Inflammatory macrophage treated with lipopolysaccharide for 4 hours (primary cell): ENCODE measurements around the gene RAB44.

Experiments
- DNase-seq: peaks from one replicate; pipeline ENCODE4 v3.0.0-alpha.2; 2020

The RAB44 gene

DNA sequence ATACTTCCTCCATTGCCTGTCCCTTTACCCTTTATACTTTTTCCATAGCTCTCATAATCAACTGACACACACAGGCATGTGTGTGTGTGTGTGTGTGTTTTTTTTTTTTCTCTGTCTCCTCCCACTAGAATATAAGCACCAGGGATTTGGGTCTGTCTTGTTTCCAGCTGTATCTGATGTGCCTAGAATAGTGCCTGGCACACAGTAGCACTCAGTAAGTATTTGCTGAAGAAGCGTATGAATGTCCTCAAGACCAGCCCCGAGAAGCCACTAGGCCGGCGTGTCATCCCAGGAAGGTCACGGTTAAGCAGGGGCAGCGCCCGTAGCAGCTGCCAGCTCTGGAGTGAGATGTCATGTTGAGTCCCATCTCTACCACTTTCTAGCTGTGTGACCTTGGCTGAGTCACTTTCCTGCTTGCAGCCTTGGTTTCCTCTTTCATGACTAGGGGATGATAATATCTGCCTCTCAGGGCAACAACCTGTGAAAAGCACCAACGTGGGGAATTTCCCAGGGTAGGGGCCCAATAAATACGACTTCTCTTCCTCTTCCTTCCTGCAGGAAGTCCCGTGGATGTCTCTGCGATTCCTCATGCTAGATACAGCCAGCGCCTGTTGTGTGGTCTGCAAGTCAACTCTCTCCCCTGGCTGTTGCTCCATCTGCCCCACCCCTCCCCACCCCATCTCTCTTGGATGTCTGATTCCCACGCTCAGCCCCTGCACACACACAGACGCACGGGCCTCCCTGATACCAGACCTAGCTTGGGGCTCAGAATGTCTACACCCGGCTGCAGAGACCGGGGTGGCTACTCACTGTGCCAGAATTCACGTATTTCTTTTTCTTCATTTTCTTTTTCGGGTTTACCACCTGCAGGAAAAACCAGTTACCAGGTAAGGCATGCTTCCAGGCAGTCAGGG is 58.1 kb downstream of the RAB44 start:
- DNase-seq: peak; percentile 97

DNA sequence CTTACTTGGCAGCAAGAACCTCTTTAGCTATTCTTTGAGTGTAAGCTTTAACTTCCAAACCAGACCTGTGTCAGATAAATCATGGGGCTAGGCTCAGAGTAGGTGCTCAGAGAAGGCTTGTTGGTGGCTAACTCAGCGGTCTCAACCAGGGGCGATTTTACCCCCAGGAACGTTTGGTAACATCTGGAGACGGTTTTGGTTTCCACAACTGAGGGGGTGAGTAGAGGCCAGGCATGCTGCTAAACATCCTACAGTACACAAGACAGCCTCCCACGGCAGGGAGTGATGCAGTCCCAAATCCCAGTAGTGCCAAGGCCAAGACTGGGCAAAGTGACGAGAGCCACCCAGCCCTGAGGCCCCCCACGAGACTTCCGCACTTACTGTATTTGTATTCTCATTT is 59.2 kb downstream of the RAB44 start:
- DNase-seq: peak; percentile 57

DNA sequence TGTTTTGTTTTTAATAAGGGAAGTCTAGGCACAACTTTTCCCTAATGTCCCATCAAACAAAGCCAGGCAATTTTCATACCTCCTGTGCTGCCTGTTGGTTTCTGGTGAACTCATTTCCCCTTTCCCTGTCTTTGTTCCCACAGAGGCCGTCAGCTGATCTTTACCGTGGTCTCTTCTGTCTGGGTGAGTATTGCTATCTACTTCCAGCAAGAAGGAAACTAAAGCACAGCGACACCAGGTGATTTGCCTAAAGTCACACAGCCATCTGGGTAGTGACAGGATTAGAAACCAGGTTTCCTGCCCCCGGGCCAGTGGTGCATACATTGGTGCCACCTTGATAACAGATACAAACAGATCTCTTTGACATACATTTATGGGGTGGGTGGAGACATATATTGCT is 59.6 kb downstream of the RAB44 start:
- DNase-seq: peak; percentile 74

DNA sequence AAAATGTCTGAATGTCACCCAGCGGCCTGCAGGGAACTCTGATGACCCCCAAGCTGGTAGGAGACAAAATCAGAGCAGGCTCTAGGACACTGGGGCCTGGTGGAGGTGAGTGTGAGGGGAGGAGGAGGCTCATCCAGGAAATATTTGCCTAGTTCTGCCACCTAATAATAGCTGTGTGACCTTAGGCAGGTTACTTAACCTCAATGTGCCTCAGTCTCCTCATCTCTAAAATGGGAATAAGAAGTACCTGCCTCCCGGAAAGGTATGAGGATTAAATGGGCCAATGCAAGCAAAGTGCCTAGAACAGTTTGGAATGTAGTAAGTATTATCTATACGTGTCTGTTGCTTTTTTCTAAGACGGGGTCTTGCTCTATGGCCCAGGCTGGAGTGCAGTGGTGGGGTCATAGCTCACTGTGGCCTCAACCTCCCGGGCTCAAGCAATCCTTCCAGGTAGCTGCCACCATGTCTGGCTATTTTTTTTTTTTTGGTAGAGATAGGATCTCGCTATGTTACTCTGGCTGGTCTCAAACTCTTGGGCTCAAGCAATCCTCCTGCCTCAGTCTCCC is 60.4 kb downstream of the RAB44 start:
- DNase-seq: no peak

DNA sequence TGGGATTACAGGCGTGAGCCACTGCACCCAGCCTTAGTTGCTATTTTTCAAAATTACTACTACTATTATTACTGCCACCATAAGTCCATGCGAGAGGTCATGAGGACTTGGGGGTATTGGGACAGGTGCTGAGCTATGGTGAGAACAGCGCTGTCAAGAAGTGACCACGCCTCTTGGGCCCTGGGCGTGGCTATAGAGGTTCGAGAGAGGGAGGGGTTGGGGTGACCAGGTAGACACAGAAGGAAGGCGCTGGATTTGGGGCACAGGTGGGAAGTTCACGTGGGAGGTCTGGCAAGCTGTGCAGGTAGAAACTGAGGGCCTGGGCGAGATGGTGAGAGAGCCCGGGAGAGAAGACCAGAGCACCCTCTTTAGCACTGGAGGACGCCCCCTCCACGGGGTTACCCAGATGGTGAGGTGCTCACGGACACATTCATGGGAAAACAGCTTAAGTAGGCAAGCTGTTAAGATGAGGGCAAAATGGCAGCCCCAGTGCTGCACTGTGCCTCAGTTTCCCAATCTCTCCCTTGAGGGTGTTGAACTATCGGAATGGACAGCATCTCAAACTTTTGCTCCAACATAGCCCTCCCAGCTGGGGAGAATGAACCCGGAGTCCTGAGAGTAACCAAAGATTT is 61.0 kb downstream of the RAB44 start:
- DNase-seq: no peak

DNA sequence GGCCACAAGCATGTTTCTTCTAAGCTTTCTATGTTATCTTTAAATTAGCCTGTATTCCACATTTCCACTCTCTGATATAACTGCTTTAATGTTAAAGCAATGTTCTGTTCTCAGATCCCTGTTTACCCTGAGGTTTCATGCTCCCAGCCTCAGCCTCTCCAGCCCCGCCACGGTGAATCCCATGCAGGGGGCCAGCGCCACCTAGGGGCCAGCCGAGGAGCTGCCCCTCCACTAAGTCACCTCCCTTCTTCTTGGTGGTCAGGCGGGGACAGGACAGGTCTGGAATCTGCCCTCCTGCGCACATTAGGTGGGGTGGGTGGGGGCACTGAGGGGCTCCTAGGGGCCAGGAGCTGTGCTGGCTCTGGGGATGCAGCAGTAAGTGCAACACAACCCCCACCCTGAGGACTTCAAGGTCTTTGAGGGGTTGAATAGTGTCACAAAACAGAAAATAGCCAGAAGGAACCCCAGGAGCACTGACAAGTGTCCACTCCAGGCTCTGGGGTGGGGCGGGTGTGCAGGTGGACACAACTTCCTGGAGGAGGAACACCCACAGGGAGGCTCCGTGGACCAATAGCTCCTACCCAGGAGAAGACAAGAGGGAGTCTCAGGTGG is 61.6 kb downstream of the RAB44 start:
- DNase-seq: peak; percentile 76

DNA sequence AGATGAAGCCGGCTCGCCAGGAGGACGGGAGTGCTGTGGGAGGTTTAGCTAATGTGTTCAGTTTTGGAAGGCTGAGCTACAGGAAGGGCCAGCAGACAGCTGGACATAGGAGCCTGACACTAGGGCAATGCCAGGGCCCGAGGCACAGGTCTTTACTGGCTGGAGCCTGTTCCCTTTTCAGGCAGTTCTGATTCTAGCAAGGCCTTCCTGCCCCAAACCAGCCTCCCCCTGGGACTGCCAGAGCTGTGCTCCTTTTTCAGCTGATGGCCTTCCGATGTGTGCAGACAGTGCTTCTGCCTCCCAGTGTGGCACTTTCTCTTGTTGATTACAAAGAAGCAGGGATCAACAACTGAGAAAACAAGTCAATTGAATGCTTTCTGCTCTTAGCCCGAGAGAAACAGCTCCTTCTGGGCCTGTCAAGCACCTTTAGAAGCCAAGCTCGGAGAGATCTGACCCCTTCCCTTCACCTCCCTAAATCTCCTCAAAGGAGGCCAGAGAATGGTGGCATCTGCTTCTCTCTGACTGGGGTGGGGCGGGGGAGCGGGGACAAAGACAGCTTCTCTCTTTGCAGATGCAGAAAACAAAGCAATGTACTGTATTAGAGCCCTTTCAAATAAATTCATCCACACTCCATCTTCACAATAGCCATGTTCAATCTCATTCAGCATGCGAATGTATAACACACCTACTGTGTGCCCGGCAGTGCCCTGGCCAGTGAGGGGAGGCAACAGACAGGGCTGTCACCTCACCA is 63.2 kb downstream of the RAB44 start:
- no peak for DNase-seq

DNA sequence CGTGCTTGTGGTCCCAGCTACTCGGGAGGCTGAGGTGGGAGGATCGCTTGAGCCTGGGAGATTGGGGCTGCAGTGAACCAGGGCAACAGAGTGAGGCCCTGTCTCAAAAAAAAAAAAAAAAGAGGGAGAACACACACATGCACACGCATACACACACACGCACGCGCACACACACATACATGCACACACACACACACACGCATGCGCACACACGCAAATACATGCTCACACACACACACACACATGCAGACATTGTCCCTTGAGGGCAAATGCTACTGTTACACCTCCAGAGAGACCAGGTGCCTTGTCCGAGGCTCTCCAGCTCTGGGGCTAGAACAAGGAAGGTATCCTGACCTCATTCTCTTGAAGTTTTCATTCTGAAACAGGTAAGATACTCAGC is 64.5 kb downstream of the RAB44 start:
- no peak for DNase-seq

DNA sequence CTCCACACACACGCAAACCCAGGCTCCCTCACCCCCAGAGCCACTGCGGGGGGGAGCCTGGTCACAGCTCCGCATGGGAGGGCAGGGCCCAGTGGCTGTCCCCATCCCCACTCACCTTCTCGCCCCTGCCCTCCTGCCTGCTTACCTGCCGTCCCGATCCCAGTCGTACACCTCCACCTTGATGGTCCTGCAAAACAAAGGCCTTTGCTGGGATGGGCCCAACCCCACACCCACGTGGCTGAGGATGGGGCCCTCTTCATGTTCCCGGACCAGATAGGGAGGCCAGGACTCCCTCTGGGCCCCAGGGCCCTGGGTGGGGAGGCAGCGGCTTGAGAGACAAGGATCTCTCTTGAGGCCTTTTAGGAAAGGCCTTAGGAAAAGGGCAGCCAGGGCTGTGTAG is 67.6 kb downstream of the RAB44 start:
- DNase-seq: no peak

DNA sequence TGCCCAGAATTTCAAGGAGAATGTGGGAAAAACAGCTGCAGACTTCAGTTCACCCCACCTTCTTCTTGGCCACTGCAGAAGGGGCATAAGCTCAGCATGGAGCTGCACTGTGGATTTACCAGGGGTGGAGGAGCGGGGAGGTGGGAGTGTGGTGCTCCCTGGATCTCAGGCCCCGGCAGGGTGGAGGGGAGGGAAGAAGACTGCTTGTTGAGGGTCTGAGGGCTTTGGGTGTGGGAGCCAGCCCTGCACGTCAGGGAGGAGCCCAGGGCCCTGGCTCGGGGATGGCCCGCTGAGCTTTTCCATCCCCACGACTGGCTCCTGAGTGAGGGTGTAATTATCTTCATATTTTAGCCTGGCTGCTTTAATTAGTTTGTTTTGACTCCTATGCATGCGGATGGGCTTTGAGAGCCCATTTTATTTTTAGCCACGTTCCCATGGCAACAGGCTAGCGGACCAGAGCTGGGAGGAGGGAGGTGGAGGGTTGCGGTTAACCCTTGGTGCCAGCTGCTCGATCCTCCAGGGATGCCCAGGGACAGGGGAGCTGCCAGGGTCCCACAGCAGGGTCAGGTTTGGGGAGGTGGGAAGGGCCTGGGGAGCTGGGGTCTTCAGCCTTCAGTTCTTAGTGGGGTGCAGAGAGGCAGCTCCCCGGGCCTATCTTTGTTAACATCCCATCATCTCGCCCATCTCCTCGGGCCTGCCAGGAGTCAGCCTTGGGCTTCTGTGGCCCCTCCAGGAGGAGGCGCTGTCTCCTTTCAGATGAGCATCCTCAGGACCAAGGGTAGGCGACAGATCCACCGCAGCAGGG is 68.2 kb downstream of the RAB44 start:
- peak; percentile 83 for DNase-seq

DNA sequence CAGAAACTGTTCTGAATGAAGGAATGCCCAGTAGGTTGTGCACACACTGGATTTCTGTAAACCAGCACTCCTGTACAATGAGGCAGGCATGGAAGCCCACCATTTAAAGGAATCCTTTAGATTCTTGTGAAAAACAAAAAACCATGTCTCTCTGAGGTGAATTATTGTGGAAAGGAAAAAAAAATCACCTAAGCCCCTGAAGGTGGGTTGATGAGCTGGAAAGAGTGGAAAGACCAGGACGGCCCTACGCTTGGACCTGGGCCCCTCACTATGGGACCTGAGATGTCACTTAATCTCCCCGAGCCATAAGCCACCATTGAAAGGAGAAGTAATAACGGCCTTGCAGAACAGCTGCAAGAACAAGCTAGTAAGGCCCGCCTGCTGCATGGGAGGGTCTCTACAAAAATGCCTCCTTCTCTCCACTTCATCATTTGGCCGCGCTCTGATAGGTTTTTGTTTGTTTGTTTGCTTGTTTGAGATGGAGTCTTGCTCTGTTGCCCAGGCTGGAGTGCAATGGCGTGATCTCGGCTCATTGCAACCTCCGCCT is 68.8 kb downstream of the RAB44 start:
- DNase-seq: no peak

DNA sequence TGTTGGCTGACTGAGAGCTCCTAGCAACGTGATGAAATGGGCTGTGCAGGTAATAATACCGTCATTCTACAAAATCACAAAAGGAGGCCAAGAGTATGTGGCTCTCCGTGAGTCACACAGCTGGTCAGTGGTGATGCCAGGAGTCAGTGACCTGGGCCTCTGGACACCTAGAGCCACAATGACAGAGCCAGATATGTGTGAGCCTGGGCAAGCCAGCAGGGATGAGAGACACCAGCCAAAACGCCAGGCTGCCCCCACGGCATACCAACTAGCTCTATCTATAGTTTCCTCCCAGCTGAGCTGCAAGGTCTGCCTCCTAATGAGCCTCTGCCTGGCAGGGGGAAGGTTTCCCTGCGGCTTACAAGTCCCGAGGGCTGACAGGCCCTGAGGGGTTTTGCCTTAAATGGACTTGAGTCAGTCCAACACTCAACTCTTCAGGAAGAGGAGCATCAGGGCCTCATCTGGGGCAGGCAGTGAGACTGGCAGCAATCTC is 71.6 kb downstream of the RAB44 start:
- DNase-seq: no peak

DNA sequence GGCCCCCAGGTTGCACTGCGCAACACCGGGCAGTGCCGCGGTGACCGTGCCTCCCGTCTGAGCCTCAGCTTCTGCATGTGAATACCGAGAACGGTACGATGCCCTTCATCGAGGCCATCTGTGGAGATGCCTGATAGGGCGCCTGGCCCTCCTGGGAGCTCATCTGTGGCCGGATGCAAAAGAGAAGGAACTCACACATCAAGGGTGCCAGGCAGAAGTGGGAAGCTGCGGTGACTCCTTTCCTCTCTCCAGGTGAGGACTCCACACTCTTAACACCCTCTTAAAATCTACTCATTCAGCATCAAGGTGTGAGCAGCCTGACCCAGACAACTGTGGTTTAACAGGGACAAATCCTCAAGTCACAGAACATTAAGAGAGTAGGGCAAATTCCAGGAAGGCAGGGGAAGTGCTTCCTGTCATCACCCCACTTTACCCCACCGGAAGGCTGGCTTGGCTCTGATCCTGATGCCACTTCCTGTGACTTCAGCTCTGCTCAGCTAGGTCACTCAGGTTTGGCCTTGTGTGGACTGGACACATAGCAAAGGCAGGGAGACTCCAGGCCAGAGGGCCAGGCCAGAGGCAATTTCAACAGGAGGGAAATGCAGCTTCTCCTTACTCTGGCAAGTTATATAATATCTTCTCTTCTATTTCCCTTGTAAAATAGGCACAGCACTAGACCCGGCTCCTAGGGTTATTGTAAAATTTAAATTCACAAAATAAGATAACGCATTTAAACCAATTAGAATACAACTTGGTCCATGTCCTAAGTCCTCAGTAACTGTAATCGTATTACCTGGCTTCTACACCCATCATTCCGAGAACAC is 72.3 kb downstream of the RAB44 start:
- peak; percentile 40 for DNase-seq

DNA sequence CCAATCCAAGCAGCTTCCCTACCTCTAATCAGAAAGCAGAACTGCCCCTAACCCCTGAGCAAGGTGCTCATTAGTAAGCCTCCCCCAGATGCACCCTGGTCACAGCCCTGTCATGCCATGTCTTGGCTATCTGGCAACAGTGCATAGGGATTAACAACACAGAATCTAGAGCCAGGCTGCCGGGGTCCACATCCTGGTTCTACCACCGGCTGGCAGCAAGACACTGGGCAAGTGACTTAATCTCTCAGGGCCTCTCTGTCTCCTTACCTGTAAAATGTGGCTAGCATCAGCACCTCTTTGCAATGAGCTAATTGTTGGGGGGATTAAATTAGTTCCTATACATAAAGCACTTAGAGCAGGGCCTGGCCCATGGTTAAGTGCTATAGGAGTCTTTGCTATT is 73.5 kb downstream of the RAB44 start:
- DNase-seq: no peak

DNA sequence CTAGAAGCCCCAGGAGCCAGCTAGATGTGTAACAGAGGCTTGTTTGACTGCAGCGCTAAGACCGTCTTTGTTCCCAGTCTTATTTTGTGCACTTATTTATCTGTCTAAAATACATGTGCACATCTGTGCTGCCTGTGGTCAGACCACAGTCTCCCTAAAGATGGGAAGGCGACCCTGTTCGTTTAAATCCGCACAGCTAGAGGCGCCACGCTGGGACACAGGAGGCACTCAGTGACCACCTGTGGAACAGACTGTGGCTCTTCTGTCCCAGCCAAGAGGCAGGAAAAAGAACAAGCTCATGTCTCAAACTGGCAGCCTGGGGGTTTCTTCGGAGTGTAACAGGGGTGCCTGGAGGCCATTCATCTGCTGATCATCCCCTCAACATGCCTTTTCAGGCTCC is 74.8 kb downstream of the RAB44 start:
- no peak for DNase-seq

DNA sequence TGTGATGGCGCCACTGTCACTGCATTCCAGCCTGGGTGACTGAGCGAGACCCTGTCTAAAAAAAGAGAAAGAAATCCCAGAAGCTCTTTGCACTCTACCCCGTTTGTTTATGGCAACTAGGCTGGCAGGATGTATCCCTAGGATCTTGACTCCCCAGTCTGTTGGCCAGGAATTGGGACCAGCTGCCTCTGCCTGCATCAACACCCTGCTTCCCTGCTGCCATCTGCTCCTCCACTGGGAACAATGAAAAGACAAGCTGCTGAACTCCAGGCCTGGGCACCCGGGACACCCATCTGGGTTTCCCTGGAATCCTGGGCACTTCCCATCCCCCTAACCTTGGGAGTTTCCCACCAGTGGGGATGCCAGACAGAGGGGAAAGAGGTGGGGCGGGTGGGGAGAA is 76.7 kb downstream of the RAB44 start:
- DNase-seq: no peak

DNA sequence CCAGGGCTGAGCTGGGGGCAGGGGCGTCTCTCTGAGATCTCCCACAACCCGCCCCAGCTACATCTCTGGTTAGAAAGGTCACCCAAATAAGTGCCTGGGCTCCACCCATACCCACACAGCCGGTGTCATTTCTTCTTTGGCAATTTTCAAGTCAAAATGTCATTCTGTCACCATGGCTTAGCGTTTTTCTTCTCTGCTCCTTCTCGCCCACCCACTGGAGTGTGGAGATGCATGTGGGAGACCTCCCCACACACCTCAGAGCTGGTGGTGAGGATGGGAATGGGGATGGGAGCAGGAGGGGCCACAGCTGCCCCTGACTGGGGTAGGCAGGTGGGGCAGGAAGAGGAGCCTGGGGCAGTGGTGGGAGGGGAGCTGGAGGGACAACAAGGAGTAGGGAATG is 78.5 kb downstream of the RAB44 start:
- no peak for DNase-seq

DNA sequence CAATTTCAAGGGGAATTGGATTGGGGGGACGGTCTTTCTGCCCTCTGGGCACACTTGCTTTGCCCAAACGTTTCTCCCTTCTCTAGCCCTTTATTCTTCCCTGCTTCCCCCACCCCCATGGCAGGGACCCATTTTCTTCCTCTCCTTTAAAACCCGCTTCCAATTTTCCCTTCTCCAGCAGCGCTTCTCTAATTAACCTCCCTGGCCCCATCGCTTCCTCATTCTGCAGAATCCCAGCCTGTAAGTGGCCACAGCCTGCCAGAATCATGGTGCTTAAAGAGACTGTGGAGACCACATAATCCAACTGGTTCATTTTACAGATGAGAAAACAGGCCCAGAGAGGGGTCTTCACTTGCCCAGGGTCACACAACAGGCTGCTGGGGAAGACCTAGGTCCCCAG is 80.2 kb downstream of the RAB44 start:
- peak; percentile 48 for DNase-seq

DNA sequence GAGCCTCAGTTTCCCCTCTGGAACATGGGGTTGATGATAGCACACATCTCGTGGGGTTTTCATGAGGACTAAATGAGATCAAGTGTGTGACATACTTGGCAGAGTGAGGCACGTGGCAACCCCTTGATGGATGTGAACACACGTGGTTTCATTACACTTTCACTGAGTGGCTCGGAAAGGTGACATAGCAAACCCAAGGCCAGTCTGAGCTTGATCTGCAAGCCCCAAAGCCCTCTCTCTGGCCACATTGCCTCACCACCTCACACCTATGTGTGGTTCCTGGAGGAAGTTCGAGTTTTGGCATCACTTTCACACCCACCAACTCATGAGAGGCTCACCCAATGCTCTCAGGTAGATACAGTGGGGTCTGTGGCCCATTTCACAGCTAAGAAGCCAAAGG is 81.6 kb downstream of the RAB44 start:
- no peak for DNase-seq

DNA sequence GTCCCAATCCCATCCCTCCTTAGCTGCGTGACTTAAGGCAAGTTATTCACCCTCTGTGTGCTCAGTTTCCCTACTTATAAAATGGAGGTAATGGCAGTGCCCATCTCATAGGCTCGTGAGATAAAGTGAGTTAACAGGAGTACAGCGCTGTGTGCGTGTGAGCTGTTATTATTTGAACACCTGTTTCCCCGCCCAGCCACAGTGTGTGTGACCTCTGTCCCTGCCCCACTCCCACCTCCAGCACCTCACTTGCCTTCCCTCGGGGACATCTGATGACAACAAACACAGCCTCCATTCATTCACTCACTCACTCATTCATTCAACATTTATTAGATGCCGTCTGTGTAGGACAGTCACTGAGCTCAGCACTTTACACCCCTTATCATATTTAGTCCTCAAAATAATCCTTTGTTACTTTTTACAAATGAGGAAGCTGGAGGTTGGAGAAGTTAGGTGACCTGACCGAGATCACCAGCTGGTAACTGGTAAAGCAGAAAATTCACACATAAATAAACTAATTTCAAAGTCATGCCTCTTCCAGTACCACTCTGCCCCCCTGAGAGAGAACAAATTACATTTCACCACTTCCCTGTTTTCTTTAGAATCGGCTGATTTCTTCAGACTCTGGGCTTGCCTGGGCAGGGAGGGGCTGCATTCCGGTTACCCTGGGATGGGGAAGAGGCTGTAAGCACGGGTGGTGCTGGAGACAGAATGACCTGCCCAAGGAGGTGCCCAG is 83.0 kb downstream of the RAB44 start:
- peak; percentile 58 for DNase-seq
